DND-41 (cell line): ENCODE measurements around the gene SYNPO2L.

Source experiments
- EZH2 ChIP-seq: IDR thresholded peaks from 3 replicates; pipeline ENCODE4 v1.6.1; 2012; ENCODE audit warnings: borderline replicate concordance, low read depth, mild to moderate bottlenecking, moderate library complexity, low read length, inconsistent platforms; ENCODE audit not compliant: severe bottlenecking
- TF ChIP-seq, protein P1 (sequence below): IDR thresholded peaks from 2 replicates; pipeline ENCODE4 v1.5.1; 2012; ENCODE audit warnings: borderline replicate concordance, low read length, moderate library complexity, mild to moderate bottlenecking; ENCODE audit not compliant: poor library complexity, severe bottlenecking; ENCODE audit errors: extremely low read depth

DNA sequence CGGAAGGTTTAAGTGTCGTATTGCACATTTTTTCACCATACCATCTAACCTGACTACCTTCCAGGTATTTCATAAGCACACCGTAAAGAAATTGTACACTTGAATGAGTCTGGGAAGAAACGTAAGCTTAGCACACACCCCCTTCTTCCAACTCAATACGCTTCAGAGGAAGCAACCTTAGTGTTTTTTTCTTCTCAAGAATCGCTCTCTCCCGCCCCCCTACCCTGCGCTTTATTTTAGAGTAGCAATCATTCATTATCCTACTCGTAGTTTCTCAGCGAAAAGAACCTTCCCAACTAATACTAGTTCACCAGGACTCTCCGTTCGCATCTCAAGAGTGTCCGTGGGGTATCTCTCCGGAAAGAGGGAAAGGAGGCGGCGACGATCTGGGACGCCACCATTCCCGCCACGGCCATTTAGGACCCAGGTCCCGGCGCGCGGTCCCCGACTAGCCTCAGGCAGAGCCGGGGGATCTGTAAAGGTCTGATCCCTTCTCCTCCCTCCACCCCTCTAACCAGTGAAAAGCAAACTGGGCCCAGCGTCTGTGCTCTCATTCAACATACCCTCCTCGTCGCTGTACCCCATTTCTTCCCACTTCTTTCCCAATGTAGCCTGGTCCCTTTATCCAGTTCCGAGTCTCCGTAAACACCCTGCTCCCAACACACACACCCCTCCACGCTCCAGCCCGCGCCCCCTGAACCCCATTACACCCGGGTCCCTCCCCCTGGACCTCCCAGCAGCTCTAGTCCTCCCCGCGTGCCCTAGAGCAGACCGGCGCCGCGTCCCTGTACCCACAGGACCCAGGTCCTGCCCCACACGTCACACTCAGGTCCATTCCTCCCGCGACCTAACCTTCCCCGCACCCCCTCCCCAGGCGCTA, 30.6 kb downstream of the SYNPO2L start:
- no peak for TF ChIP-seq EZH2
- TF ChIP-seq, protein P1, sequence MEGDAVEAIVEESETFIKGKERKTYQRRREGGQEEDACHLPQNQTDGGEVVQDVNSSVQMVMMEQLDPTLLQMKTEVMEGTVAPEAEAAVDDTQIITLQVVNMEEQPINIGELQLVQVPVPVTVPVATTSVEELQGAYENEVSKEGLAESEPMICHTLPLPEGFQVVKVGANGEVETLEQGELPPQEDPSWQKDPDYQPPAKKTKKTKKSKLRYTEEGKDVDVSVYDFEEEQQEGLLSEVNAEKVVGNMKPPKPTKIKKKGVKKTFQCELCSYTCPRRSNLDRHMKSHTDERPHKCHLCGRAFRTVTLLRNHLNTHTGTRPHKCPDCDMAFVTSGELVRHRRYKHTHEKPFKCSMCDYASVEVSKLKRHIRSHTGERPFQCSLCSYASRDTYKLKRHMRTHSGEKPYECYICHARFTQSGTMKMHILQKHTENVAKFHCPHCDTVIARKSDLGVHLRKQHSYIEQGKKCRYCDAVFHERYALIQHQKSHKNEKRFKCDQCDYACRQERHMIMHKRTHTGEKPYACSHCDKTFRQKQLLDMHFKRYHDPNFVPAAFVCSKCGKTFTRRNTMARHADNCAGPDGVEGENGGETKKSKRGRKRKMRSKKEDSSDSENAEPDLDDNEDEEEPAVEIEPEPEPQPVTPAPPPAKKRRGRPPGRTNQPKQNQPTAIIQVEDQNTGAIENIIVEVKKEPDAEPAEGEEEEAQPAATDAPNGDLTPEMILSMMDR: no peak
